NCI-H2107 (cell line): ENCODE data around the gene ALPI.

Source experiments
- DNase-seq: peaks from one replicate; lab custom pipeline; 2025; lab: John Stamatoyannopoulos, UW

The ALPI gene

GRCh38 chr2:232463701-232464543 lies 8.0 kb downstream of the ALPI start:
- no peak for DNase-seq

- DNase-seq = no peak
Observed at GRCh38 chr2:232464544-232464885, 8.6 kb downstream of the ALPI start.

DNA sequence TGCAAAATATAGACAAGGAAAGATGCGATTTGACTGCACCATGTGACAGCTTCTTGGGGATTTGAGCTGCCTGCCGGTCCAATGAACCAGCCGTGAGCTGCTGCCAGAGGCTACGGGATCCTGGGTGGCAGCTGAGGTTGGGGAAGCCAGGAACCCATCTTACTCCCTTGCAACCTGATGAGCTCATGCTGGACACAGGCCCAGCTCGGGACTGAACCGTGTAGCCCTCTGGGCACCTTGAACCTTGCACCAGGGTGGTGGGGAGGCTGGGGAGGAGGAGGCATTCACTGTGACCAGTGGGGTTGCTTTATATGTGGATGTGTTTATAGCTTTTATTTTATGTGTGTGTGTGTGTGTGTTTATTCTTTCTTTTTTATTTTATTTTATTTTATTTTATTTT lies 9.1 kb downstream of the ALPI start:
- no peak for DNase-seq

- DNase-seq = no peak
Observed at GRCh38 chr2:232466221-232466620, 10.3 kb downstream of the ALPI start.

- DNase-seq = peak; percentile 29
Observed at GRCh38 chr2:232473467-232473890, 17.5 kb downstream of the ALPI start.

DNA sequence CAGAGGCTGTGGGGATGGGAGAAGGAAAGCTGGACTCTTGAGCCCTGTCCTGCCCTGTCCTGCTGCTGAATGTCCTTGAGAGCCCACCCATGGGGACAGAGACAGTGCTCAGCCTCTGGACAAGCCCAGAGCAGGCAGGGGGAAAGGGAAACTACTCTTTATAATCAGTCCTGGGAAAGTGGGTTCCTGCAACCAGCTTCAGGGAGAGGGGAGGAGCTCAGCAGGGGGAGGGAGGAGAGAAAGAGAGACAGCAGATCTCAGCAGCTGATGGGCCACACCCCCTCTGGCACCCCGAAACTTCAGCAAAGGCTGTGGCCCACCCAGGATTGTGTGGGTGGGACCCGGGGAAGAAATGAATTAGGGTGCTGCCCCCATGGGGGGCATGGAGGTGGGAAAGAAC lies 20.1 kb downstream of the ALPI start:
- DNase-seq = no peak

DNA sequence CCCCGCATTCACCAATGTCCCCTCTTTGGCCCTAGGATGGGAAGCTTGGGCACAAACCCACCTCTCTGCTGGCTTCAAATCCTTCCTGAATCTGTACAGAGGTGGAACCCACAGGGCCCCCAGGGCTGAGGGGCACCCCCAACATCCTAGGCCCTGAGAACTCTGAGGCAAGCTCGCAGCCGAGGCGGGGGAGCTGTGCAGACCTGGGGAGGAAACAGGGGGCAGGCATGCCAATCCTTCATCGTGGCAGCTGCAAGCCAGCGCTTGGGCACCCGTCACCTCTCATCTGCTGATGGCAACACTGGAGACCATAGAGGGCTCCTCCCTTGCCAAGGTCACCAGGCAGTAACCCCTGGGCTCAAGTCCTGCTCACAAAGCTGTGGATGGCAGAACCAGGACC lies 20.8 kb downstream of the ALPI start:
- DNase-seq = no peak

GRCh38 chr2:232477751-232478510 lies 22.0 kb downstream of the ALPI start:
- DNase-seq = no peak

- DNase-seq = no peak
Observed at GRCh38 chr2:232478571-232479340, 22.8 kb downstream of the ALPI start.

DNA sequence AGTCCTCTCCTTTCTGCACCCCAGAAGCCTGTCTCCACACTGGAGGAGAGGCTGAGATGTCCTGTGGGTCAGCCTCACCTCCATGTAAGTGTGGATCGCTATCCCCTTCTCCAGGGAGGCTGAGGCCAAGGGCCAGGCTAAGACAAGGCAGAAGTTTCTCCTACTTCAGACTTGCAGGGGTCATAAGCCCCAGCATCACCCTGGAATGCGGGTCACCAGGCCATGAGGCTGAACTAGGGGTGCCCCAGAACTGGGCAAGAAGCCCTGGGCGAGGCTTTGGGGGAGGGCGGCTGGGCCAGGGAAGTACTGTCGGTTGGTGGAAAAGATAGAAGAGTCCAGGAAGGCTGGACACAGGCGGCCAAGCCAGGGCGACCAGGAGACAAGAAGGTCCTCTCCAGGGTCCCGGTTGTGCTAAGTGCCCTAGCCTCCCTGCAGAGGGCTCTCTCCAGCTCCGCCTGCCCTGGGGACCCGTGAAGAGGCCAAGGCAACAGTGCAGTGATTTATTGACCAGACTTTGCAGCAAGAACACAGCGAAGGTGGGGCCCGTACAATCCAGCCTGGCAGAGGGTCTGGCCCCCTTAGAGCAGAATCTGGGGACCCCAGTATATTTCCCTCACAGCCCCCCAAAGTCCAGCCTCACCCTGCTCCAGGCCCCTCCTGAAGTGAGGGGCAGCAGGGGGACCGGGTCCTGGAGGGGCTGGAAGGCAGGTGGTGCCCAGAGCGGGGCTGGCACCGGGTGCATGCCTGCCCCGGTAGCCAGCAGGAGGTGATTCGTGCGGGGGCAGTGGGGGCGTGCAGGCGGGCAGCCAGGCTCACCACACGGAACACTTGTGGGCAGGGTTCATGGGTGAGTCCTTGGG lies 23.6 kb downstream of the ALPI start:
- DNase-seq = no peak

DNA sequence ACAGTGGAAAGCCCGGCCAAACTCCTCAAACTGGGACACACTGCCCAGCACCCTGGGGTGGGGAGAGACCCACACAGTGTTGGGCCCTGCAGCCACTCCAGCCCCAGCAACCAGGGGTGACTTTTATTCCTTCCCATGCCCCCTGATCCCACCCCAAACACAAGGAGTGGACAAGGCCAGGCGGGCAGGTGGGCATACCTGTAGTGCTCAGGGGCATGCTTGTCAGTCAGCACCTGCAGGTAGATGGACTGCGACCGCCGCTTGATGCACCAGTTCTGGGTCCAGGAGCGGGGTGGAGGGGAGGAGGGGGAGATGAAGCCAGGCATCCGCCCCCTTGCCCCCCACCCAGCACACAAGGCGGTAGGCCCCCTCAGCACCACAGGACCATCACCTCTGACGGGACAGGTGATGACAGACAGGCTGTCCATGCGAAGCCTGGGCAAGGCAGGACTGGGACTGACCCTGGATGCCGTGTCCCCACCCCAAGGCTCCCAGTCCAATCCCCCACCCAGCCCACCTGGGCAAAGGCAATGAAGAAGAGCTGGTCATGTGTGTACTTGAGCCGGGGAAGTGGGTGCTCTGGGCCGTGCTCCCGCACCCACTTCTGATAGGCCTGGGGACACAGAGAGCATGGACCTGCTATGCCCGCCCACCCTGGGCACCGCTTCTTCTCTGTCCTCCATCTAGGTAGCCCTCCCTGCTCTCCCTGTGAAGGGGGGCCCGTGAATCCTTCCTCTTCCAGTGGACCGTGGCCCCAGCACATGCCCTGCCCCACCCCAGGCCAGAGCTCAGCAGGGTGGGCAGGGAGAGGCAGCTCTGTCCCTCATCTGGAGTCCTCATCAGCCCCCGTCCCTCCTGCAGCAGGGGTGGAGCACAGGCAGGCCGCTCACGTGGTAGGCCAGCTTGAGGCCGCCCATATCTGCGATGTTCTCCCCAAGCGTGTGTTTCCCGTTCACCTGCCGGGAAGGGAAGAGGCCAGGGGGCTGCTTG lies 24.5 kb downstream of the ALPI start:
- DNase-seq = no peak

- DNase-seq = no peak
Observed at GRCh38 chr2:232481322-232482140, 25.6 kb downstream of the ALPI start.

GRCh38 chr2:232482301-232483238 lies 26.6 kb downstream of the ALPI start:
- DNase-seq = no peak

- DNase-seq = no peak
Observed at GRCh38 chr2:232483311-232483922, 27.5 kb downstream of the ALPI start.

DNA sequence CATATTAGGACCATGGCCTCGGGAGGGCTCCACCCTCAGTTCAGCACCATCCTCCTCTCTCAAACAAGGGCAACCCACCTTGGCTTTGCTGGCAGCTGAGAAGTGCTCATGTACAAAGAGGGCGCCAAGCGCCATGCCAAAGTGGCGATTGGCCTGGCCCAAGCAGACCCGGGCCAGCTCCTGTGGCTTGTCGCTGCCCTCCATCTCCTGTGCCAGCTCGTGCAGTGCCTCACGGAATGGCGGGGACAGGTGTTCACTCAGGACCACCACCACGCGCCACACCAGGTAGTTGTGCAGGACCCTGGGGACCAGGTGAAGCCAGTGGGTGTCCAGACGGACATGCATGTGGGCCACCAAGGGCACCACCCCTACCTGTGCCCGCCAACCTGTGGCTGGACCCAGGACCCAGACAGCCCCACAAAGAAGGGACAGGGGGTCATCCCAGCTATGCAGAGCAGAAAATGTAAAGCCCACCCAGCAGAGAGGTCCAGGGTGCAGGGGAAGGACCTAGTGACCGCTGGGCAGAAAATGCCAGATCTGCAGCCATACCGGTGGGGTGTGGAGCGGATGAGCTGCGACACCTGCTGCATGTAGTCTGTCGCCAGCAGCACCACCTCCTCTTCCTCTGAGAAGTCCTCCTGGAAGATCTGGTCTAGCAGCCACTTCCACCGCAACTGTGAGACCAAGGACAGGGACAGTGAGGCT lies 28.1 kb downstream of the ALPI start:
- DNase-seq = no peak

- DNase-seq = no peak
Observed at GRCh38 chr2:232484628-232485347, 28.8 kb downstream of the ALPI start.

DNA sequence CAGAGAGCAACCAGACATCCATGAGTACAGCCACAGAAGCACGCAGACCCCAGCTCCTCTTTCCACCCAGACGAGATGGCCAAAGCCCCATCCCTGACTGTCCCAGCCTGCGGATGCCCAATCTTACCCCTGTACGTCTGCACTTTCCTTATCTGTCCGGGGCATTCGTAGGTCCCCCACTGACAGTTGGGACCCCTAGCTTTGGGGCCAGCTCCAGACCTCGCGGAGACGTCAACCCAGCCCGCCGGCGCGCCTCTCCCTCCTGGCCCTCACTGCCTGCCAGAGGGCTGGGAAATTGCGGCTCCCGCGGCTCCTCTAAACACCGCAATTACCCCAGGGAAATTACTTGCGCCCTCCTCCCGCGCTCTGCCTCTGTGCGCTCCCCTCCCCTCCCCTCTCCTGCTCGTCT lies 29.4 kb downstream of the ALPI start:
- DNase-seq = no peak
